Uterus (tissue), 2 donors: ENCODE data around the gene PHTF2.

ENCODE experiments used
- POLR2A ChIP-seq, 2 donors: fragments of 450-650 bp; IDR thresholded peaks; one replicate each; pipeline ENCODE4 v1.6.1; 2016; ENCODE audit warnings: antibody characterized with exemption in 2 of 2, mild to moderate bottlenecking in 1 of 2, moderate library complexity in 1 of 2
- TF ChIP-seq, protein P1 (sequence below), 4 experiments: fragments of 200-600 bp in 2 of 4; fragments of 450-650 bp in 2 of 4; sonication (generic) in 2 of 4; IDR thresholded peaks; one replicate each; pipeline ENCODE4 v1.5.1; 2016 to 2019; ENCODE audit warnings: antibody characterized with exemption in 4 of 4, mild to moderate bottlenecking in 2 of 4, moderate library complexity in 1 of 4

- TF ChIP-seq, protein P1, sequence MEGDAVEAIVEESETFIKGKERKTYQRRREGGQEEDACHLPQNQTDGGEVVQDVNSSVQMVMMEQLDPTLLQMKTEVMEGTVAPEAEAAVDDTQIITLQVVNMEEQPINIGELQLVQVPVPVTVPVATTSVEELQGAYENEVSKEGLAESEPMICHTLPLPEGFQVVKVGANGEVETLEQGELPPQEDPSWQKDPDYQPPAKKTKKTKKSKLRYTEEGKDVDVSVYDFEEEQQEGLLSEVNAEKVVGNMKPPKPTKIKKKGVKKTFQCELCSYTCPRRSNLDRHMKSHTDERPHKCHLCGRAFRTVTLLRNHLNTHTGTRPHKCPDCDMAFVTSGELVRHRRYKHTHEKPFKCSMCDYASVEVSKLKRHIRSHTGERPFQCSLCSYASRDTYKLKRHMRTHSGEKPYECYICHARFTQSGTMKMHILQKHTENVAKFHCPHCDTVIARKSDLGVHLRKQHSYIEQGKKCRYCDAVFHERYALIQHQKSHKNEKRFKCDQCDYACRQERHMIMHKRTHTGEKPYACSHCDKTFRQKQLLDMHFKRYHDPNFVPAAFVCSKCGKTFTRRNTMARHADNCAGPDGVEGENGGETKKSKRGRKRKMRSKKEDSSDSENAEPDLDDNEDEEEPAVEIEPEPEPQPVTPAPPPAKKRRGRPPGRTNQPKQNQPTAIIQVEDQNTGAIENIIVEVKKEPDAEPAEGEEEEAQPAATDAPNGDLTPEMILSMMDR (IDR thresholded peaks at IDR 0.05) = no peak
- TF ChIP-seq POLR2A (IDR thresholded peaks at IDR 0.05) = no peak
Observed at GRCh38 chr7:77822269-77822668, 23.7 kb downstream of the PHTF2 start.
